SK-N-MC (cell line): ENCODE results near the gene GMIP.

ENCODE experiments used
- FOXP2 ChIP-seq: optimal IDR thresholded peaks from 2 replicates; pipeline ENCODE3; 2011; ENCODE audit warnings: mild to moderate bottlenecking, moderate library complexity; ENCODE audit not compliant: insufficient read depth; ENCODE audit errors: extremely low read length, control extremely low read depth
- POLR2AphosphoS5 ChIP-seq: IDR thresholded peaks from 2 replicates; pipeline ENCODE4 v1.6.1; 2012; ENCODE audit warnings: mild to moderate bottlenecking, low read depth, low read length, borderline replicate concordance

- no peak for TF ChIP-seq POLR2AphosphoS5
- no peak for TF ChIP-seq FOXP2
These were observed 1.9 kb upstream of the GMIP start for GRCh38 chr19:19645233-19645870.
